Measurements from ENCODE around the gene GP2.

GRCh38 chr16:20336955-20337354, 9.6 kb upstream of the GP2 start:
- TF ChIP-seq CTCF (IDR thresholded peaks at IDR 0.05 in 4 of 5, conservative IDR thresholded peaks at IDR 0.05 in 1 of 5) (no peak), POLR2A (IDR thresholded peaks at IDR 0.05) (no peak)

Data from gastrocnemius medialis (tissue), 4 donors.